KBM-7 (cell line): Measurements from ENCODE around the gene S1PR3.

Experiments used
- DNase-seq: peaks from one replicate; pipeline ENCODE4 v3.0.0-alpha.2; 2015
- in situ Hi-C: fragments of 300-500 bp; cut with MboI; formaldehyde crosslinking; loops from 2 replicates; pipeline ENCODE4 v1.14.3; 2020; ENCODE audit warnings: low sequenced_read_pairs, low pct_unique_long_range_greater_than_20kb, mixed read lengths

The S1PR3 gene

GRCh38 chr9:89001917-89002540, 10.8 kb downstream of the S1PR3 start:
- in situ Hi-C loops, result no loop called here
- DNase-seq, result no peak

- in situ Hi-C loops, result no loop called here
- no peak for DNase-seq
Observed at GRCh38 chr9:89002987-89003386, 11.7 kb downstream of the S1PR3 start.

GRCh38 chr9:89005323-89005722, 14.1 kb downstream of the S1PR3 start:
- in situ Hi-C loops, result no loop called here
- DNase-seq, result no peak

- in situ Hi-C loops, result no loop called here
- no peak for DNase-seq
Observed at GRCh38 chr9:89006267-89006666, 15.0 kb downstream of the S1PR3 start.

- DNase-seq, result no peak
- in situ Hi-C loops, result no loop called here
Observed at GRCh38 chr9:89006996-89007967, 16.0 kb downstream of the S1PR3 start.

GRCh38 chr9:89008055-89008743, 16.9 kb downstream of the S1PR3 start:
- in situ Hi-C loops, result no loop called here
- DNase-seq, result no peak

- in situ Hi-C loops, result no loop called here
- peak; percentile 31 for DNase-seq
Observed at GRCh38 chr9:89008744-89009545, 17.7 kb downstream of the S1PR3 start.

GRCh38 chr9:89009546-89009840, 18.2 kb downstream of the S1PR3 start:
- DNase-seq, result no peak
- in situ Hi-C loops, result no loop called here

GRCh38 chr9:89010056-89010455, 18.8 kb downstream of the S1PR3 start:
- in situ Hi-C loops, result no loop called here
- no peak for DNase-seq

GRCh38 chr9:89010526-89011111, 19.4 kb downstream of the S1PR3 start:
- in situ Hi-C loops, result no loop called here

GRCh38 chr9:89011683-89012082, 20.4 kb downstream of the S1PR3 start:
- in situ Hi-C loops, result no loop called here
- DNase-seq, result no peak

More at GRCh38 chr9:89010526-89011111, 19.4 kb downstream of the S1PR3 start:
- DNase-seq, result no peak

- DNase-seq, result no peak
- in situ Hi-C loops, result no loop called here
Observed at GRCh38 chr9:89012294-89013042, 21.2 kb downstream of the S1PR3 start.

GRCh38 chr9:89013660-89014059, 22.4 kb downstream of the S1PR3 start:
- in situ Hi-C loops, result no loop called here
- DNase-seq, result no peak

GRCh38 chr9:89014153-89014552, 22.9 kb downstream of the S1PR3 start:
- in situ Hi-C loops, result no loop called here

GRCh38 chr9:89015336-89015735, 24.1 kb downstream of the S1PR3 start:
- in situ Hi-C loops, result no loop called here
- DNase-seq, result no peak

More at GRCh38 chr9:89014153-89014552, 22.9 kb downstream of the S1PR3 start:
- DNase-seq, result no peak

GRCh38 chr9:89020754-89021153, 29.5 kb downstream of the S1PR3 start:
- in situ Hi-C loops, result no loop called here

GRCh38 chr9:89021154-89021803, 30.0 kb downstream of the S1PR3 start:
- no peak for DNase-seq
- in situ Hi-C loops, result no loop called here

More at GRCh38 chr9:89020754-89021153, 29.5 kb downstream of the S1PR3 start:
- DNase-seq, result no peak
